Heart left ventricle (tissue), 13 donors: ENCODE measurements around the gene TRERF1.

Source experiments
- CTCF ChIP-seq, 12 donors: fragments of 200-600 bp; sonication (generic) in 4 of 12; IDR thresholded peaks; one replicate each; pipeline versions ENCODE4 v1.5.0 to v1.8.0; 2018 to 2022; ENCODE audit warnings: antibody characterized with exemption in 12 of 12, mild to moderate bottlenecking in 5 of 12
- POLR2A ChIP-seq, 2 donors: fragments of 450-650 bp; IDR thresholded peaks; one replicate each; pipeline ENCODE4 v1.6.1; 2017; ENCODE audit warnings: antibody characterized with exemption in 2 of 2, mild to moderate bottlenecking in 2 of 2, moderate library complexity in 2 of 2
- donor health status: ischemic (EF 13 %, LVEDD 7.1; RV severe dilation, severe dysfunction).
- donor health status: DM: no; HTN: yes; CAD: no.
- donor health status: DM: no; HTN: no; CAD: no.
- donor health status: ischemic (EF 25% LVEDD 6.9; RV normal size, moderate dysfunction).
- donor health status: ischemic (EF 25% LVEDD 5.7; RV mildly dilated, moderate dysfunction).
- donor health status: ischemic (EF 35%, LVEDD 5.7; RV mildly dilated, moderate dysfunction).
- donor health status: nonischemic (EF 11% LVEDD 7.7; RV severe dilation, severe dysfunction).
- donor health status: DM: yes; HTN: yes; CAD: no.
- donor health status: PGD.
- donor health status: ischemic (EF 29% LVEDD 5.4; RV normal size, mild dysfunction).
- donor health status: nonischemic (EF 23%, LVEDD 6.1; RV moderate dilation, normal function).

- TF ChIP-seq CTCF (IDR thresholded peaks at IDR 0.05) (no peak), POLR2A (IDR thresholded peaks at IDR 0.05) (no peak)
Measured at GRCh38 chr6:42276034-42276890, 175.5 kb downstream of the TRERF1 start.
